ENCODE measurements around the gene MAFB.
A peak's percentile ranks its signal among the peaks of the same experiment; 100 is the strongest.
"Not testable (repeated sequence)": the region's sequence is repeated elsewhere in the genome, so short reads cannot be mapped to it uniquely, and the experiment has no call there.

The MAFB gene

GRCh38 chr20:40689100-40689942 lies at the start of gene MAFB:
MAFB (minus strand) TSS chr20:40689236; CDS start chr20:40688850, 386 bp downstream.
- DNase-seq = peak; percentile 74

- not testable (repeated sequence) for DNase-seq
These were observed 47.4 kb upstream of the MAFB start for GRCh38 chr20:40736468-40736867.

- DNase-seq = no peak
These were observed 40.0 kb upstream of the MAFB start for GRCh38 chr20:40728996-40729395.

- no peak for DNase-seq
These were observed 39.4 kb upstream of the MAFB start for GRCh38 chr20:40728470-40728869.

GRCh38 chr20:40727960-40728359 lies 38.9 kb upstream of the MAFB start:
- DNase-seq = no peak

GRCh38 chr20:40726776-40727175 lies 37.7 kb upstream of the MAFB start:
- DNase-seq = no peak

GRCh38 chr20:40724566-40724965 lies 35.5 kb upstream of the MAFB start:
- DNase-seq = no peak

GRCh38 chr20:40720826-40721225 lies 31.8 kb upstream of the MAFB start:
- DNase-seq = no peak

GRCh38 chr20:40720099-40720498 lies 31.1 kb upstream of the MAFB start:
- no peak for DNase-seq

GRCh38 chr20:40718982-40719729 lies 30.1 kb upstream of the MAFB start:
- no peak for DNase-seq

- DNase-seq = no peak
These were observed 29.4 kb upstream of the MAFB start for GRCh38 chr20:40718214-40718977.

GRCh38 chr20:40717343-40717865 lies 28.4 kb upstream of the MAFB start:
- DNase-seq = no peak

GRCh38 chr20:40715491-40715890 lies 26.5 kb upstream of the MAFB start:
- DNase-seq = no peak

- DNase-seq = no peak
These were observed 25.9 kb upstream of the MAFB start for GRCh38 chr20:40714916-40715315.

- DNase-seq = no peak
These were observed 25.1 kb upstream of the MAFB start for GRCh38 chr20:40714109-40714508.

- DNase-seq = no peak
These were observed 24.5 kb upstream of the MAFB start for GRCh38 chr20:40713508-40713907.

GRCh38 chr20:40711079-40711478 lies 22.0 kb upstream of the MAFB start:
- DNase-seq = no peak

GRCh38 chr20:40710603-40711002 lies 21.6 kb upstream of the MAFB start:
- no peak for DNase-seq

GRCh38 chr20:40706977-40707582 lies 18.0 kb upstream of the MAFB start:
- DNase-seq = peak; percentile 8

- DNase-seq = no peak
These were observed 16.4 kb upstream of the MAFB start for GRCh38 chr20:40705413-40705812.

- DNase-seq = no peak
These were observed 15.8 kb upstream of the MAFB start for GRCh38 chr20:40704828-40705227.

GRCh38 chr20:40703975-40704530 lies 15.0 kb upstream of the MAFB start:
- DNase-seq = no peak

Data from EL (cell line).